ENCODE measurements around the gene PRDM16.

- TF ChIP-seq CTCF (IDR thresholded peaks at IDR 0.05) = no peak
- TF ChIP-seq POLR2A (IDR thresholded peaks at IDR 0.05) = no peak
- TF ChIP-seq EP300 (IDR thresholded peaks at IDR 0.05) = no peak
Observed at GRCh38 chr1:3053366-3053980, 15.5 kb upstream of the PRDM16 start.
